Neutrophil (primary cell): Measurements from ENCODE around the gene CYP2C19.
"Not testable (repeated sequence)": the region's sequence is repeated elsewhere in the genome, so short reads cannot be mapped to it uniquely, and the experiment has no call there.

Experiments
- H3K27ac ChIP-seq: fragments of 200-600 bp; sonication (generic); 2 replicates; pipeline ENCODE4 v1.5.1; 2016; ENCODE audit warnings: mild to moderate bottlenecking, moderate library complexity
- H3K27me3 ChIP-seq: fragments of 200-600 bp; sonication (generic); 2 replicates; pipeline ENCODE4 v1.6.0; 2016; ENCODE audit warnings: mild to moderate bottlenecking
- H3K36me3 ChIP-seq: fragments of 200-600 bp; sonication (generic); 2 replicates; pipeline ENCODE4 v1.5.1; 2017
- H3K4me1 ChIP-seq, 2 experiments: fragments of 200-600 bp in 1 of 2; sonication (generic) in 1 of 2; 1 replicate in 1 of 2; 2 replicates in 1 of 2; pipeline versions ENCODE4 v1.5.1 to v1.6.1; 2013 to 2016; ENCODE audit warnings: low read depth in 1 of 2, low read length in 1 of 2, mild to moderate bottlenecking in 1 of 2, moderate library complexity in 1 of 2; ENCODE audit not compliant: control insufficient read depth in 1 of 2, insufficient read depth in 1 of 2
- H3K4me3 ChIP-seq, 2 experiments: fragments of 200-600 bp in 1 of 2; sonication (generic) in 1 of 2; 1 replicate in 1 of 2; 2 replicates in 1 of 2; pipeline ENCODE4 v1.5.1; 2013 to 2016; ENCODE audit warnings: low read depth in 1 of 2, low read length in 1 of 2, mild to moderate bottlenecking in 1 of 2, moderate library complexity in 1 of 2
- H3K9me3 ChIP-seq: fragments of 200-600 bp; sonication (generic); 2 replicates; pipeline ENCODE4 v1.5.1; 2016
- CTCF ChIP-seq: fragments of 200-600 bp; sonication (generic); IDR thresholded peaks from 2 replicates; pipeline ENCODE4 v1.5.1; 2016; ENCODE audit warnings: antibody characterized with exemption

Gene CYP2C19

DNA sequence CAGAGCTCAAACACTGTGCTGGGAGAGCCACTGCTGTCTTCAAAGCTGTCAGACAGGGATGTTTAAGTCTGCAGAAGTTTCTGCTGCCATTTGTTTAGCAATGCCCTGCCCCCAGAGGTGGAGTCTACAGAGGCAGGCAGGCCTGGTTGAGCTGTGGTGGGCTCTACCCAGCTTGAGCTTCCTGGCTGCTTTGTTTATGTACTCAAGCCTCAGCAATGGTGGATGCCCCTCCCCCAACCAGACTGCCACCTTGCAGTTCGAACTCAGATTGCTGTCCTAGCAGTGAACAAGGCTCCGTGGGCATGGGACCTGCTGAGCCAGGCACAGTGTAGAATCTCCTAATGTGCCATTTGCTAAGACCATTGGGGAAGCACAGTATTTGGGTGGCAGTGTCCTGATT, 4.6 kb upstream of the CYP2C19 start:
- H3K27ac ChIP-seq: no peak overlapping the region
- H3K4me3 ChIP-seq: no peak overlapping the region
- H3K4me1 ChIP-seq: no peaks in the 10 kb centered on the region
- TF ChIP-seq CTCF: no peak
- H3K9me3 ChIP-seq: no peaks in the 10 kb centered on the region
- no peaks in the 10 kb centered on the region for H3K36me3 ChIP-seq
- no peaks in the 10 kb centered on the region for H3K27me3 ChIP-seq

- no peaks in the 10 kb centered on the region for H3K9me3 ChIP-seq
- no peaks in the 10 kb centered on the region for H3K36me3 ChIP-seq
- H3K4me1 ChIP-seq: no peaks in the 10 kb centered on the region
- H3K4me3 ChIP-seq: no peak overlapping the region
- H3K27ac ChIP-seq: no peak overlapping the region
- no peak for TF ChIP-seq CTCF
- no peaks in the 10 kb centered on the region for H3K27me3 ChIP-seq
Measured at GRCh38 chr10:94760586-94761178, 1.8 kb upstream of the CYP2C19 start.

GRCh38 chr10:94775425-94775824, 12.9 kb downstream of the CYP2C19 start:
- H3K4me3 ChIP-seq, H3K36me3 ChIP-seq, H3K9me3 ChIP-seq, H3K4me1 ChIP-seq, H3K27me3 ChIP-seq, H3K27ac ChIP-seq: not testable (repeated sequence)

GRCh38 chr10:94777886-94778458, 15.5 kb downstream of the CYP2C19 start:
- Histone ChIP-seq H3K9me3 (no peaks in the 10 kb centered on the region), H3K27me3 (no peaks in the 10 kb centered on the region), H3K27ac (no peak overlapping the region), H3K4me3 (no peak overlapping the region), H3K4me1 (no peaks in the 10 kb centered on the region), H3K36me3 (no peaks in the 10 kb centered on the region)
- no peak for TF ChIP-seq CTCF

- Histone ChIP-seq H3K27ac (no peak overlapping the region), H3K36me3 (no peaks in the 10 kb centered on the region), H3K9me3 (no peaks in the 10 kb centered on the region), H3K4me1 (no peaks in the 10 kb centered on the region), H3K4me3 (no peak overlapping the region), H3K27me3 (no peaks in the 10 kb centered on the region)
- TF ChIP-seq CTCF: no peak
Measured at GRCh38 chr10:94780844-94781243, 18.4 kb downstream of the CYP2C19 start.

GRCh38 chr10:94784256-94784655, 21.8 kb downstream of the CYP2C19 start:
- H3K4me3 ChIP-seq: no peak overlapping the region
- no peak for TF ChIP-seq CTCF
- no peaks in the 10 kb centered on the region for H3K9me3 ChIP-seq
- no peaks in the 10 kb centered on the region for H3K4me1 ChIP-seq
- H3K27me3 ChIP-seq: no peaks in the 10 kb centered on the region
- H3K27ac ChIP-seq: no peak overlapping the region
- no peaks in the 10 kb centered on the region for H3K36me3 ChIP-seq
